ENCODE data around the gene QDPR.
A peak's percentile ranks its signal among the peaks of the same experiment; 100 is the strongest.

QDPR gene

DNA sequence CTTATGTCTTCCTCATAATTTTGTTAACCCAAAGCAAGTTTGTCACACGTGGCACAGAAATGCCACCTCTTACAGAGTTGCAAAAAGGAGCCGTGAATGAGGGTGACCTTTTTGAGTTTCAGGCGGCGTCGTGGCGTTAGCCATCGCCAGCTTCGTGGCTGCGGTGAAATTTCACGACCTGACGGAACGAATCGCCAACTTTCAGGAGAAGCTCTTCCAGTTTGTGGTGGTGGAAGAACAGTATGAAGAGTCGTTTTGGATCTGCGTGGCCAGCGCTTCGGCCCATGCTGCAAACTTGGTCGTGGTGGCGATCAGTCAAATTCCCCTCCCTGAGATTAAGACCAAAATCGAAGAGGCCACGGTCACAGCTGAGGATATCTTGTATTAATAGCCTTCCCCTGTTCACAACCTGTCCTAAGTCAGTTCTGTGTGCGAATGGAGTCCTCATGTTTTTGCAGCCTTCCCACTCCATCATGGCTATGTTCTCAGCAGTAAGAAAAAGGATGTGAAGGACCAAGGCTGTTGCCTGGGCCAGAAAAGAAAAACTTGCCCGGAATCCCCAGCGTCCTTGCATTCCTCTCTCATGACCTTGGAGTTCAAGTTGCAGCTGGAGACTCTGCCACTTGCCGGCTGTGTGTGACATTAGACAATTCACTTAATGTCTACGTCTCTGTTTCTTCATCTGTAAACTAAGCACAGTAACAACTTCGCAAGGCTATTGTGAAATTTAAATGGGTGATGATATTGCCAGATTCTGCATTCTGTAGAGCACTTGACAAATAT, 15.0 kb upstream of the QDPR start:
- no peak for DNase-seq

DNA sequence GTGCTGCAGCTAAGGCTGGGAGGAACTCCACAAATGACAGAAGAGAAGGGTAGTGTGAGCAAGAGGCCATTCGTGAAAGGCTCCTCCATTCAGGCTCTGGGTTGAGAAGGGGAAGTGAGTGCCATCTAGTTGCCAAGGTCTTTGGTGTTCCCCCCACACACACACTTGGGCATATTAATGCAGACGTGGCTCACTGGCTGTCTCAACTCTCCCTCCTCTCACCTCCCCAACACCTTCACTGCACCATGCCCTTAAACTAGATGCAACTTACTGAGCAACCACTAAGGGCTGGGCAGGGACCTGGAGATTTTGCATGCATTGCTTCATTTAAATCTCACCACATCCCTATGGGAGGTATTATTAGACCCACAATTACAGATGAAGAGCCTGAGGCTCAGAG, 11.8 kb upstream of the QDPR start:
- no peak for DNase-seq

DNA sequence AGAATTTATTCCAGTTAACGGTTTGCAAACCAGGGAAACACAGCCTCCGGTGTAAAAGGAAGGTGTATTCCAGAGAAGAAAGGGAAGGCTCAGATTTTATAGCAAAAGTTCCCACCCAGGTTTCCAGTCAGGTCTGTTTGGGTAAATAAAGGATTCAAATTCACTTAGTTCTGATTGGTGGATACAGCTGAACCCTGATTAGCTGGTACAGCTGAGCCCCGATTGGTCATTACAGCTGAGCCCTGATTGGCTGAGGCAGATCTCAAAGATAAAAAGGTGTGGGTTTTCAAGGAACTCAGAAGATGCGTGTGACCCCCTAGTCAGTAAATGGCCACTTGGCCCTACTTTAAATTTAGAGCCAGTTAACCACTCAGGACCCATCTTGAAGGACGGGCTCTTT, 9.7 kb upstream of the QDPR start:
- DNase-seq, result no peak

DNA sequence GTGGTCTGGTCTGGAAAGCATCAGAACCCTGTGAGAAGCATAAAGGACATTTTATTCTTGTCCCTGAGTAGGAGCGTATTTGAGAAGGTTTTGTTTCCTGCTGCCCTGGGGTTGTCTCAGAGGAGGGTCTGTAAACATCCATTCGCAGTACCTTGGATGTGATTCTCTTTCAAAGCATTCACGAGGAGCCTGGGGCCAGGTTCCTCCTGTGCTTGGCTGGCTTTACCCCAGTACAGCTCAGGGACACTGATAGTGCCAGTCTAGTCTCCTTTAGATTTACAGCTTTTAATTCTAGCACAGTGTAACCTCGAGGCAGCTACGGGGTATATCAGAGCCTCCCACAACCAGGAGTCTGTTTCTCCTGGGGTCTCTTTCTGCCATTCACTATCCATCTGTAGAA, 5.8 kb upstream of the QDPR start:
- DNase-seq, result no peak

DNA sequence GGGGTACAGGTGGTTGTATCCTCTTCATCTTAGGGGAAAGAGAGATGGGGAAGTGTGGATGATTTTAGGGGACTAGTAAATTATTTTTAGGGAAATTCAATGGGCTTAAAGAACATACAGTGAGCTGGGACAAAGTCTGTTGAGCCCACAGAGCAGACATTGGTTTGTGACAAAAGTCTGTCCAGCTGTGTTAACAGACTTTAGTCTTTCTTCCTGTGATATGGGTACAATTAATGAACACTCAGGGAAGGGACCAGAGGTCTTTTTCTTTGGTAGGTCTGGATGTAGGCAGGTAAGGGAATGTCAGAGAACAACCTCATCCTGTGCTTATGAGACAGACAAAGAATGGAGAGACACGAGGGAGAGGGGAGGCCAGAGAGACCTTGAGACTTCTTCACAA, 5.1 kb upstream of the QDPR start:
- DNase-seq, result no peak

DNA sequence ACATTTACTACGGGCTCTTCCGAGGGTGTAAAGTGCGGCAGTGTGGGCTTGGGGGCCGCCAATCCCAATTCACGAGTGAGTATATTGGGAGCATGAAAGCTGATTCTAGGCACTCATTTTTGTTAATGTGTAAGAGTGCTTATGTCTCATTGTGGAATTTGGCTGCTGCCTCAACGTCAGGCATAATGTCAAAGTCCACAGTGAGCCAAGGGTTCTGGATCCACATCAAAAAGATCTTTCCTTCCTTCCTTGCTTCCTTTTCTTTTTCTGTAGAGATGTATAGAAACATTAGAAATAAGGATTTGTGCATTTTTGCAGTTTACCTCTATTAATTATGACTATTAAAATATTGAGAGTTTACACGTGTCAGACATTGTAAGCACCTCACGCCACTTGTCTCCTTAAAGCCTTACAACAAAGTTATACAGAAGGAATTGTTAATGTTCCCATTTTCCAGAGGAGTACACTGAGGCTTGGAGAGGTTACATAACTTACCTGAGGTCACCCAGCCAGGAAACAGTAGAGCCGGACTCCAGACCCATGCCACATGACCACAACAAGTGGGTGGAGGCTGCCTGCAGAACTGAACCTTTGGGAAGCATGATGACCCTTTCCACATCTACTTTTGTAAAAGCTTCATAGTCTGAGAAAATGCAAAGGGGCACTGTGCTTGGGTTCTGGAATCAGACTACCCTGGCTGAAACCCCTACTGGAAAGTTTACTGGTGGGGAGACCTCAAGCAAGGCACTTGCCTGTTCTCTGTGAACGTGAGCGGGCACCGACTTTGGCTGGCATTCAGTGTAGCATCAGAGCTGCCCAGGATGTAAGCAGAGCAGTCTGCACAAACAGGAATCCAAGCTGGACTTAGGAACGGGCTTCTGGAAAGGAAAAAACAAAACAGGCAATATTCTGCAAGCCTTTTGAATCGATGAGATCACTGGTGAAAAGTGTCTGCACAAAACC, 3.8 kb upstream of the QDPR start:
- peak in 1 of 2 donors; percentile 13 for DNase-seq

DNA sequence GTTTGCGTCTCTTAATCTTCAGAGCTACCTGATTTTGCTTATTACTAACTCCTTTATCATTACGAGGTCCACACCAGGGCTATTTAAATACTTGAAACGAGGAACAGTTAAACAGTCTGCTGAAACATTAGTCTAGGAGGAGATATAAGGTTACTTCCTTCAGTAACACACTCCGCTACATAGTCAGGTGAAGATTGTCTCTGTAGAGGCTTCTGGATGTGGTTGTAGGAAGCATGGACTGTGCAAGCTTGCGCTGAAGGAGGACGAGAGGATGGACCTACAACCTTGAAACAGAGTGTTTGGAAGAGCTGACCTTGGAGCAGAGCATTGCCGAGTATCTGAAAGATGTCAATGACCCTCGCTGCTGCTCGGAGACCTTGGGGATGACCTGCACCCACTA, 3.0 kb upstream of the QDPR start, which contains the start of gene CLRN2:
Gene CLRN2 (plus strand): TSS at position 301 of the 400 bp plus-strand sequence. CDS start 102 bp downstream, outside the sequence.
- DNase-seq, result no peak

DNA sequence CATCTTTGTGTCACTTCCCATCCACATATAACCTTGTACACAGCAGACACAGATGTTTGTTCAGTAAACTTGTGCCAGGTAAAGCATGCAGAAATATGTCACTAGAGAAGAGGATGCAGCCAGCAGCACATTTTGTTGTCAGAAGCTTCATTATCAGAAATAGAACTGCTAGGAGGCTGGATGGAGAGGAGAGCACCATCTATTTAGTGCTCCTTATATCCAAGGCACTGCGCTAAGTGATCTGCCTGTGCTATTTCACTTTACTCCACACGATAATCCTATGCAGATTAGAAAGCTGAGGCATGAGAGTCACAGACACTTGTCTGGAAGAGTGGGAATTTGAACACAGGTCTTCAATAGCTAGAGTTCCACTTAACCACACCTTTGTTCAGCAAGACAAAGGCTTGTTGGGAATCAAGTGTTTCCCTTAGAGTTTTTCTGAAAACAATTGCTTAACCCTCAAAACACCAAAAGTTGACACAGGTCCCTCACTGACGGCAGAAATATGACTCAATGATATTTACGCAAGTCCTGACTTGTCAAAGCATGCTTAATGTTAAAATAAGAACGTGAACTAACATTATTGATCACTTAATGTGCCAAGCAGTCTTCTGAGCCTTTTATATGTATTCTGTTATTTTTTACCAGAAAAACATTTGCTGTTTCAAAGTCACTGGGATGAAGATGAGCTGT, 1.2 kb upstream of the QDPR start:
- DNase-seq, result peak in 1 of 2 donors; percentile 11

DNA sequence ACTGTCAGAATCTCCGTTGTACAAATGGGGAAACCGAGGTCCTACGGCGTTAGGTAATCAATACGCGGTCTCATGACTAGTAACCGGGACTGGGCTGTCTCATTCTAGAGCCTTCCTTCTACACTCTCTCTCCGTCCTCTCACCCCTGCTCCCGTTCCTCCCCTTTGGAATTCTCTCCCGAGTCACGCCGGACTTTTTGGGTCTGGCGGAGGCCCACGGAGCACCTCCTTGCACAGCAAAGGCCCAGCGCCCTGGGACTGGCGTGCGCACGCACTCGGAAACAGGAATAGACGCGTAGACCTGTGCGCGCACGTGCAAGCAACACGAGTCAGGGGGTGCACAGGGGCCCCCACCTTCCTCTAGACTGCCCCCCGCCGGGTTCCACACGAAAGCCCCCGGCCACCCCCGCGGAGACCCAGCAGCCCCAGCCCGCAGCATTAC, 361 bp downstream of the QDPR start:
- DNase-seq, result peak in 1 of 2 donors; percentile 75

DNA sequence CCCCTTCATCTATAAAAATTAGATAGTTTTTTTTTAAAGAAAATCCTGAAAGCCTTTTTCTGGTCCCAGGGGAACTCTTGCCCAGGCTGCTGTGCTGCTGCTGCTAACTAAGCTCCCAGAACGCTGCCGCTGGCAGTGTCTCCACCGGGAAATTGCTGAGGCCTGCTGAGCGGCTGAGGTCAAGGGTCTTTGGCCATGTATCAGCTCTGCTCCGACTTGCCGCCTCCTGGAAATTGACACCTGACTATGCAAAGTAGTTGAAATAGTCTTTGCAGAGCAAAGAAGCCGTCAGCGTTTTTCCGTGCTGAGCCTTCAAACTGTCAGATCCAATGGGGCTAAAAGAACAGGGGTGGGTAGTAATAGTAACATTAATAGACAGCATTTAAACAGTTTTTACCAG, 839 bp downstream of the QDPR start:
- DNase-seq, result peak; percentile 33 to 43

DNA sequence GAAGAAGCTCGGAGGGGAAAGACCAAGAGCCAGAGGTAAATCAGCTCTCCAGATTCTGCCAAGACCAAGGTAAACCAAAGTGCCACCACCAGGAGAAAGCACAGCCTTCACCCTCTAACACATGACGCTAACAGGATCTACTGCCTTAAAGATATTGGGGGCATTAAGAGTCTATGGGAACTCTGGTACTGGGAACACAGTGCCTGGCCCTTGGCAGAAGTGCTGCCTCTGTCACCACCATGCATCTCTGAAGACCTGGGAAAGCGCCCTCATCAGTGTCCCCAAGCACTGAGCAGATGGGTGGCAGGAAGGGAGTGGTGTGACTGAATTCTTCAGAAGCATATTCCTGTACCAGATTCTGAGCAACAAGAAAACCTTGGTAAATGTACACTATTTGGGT, 1.3 kb downstream of the QDPR start:
- no peak for DNase-seq

DNA sequence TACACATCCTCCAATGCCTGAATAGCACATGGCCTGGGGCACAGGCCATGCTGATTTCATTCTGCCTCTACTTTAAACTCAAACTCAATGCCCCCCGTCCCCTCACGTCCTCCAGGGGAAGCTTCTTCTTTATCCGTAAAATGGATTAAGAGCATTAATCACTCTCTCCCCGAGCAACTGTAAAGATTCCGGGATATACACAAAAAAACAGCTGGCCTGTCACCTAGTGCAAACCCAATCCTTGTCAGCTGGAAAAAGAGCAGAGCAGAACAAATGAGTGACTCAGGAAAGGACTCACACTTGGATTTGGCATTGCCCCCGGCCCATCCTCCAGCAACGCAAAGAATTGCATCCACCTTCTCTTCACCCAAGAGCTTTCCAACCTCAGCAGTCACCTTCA, 7.8 kb downstream of the QDPR start:
- no peak for DNase-seq

DNA sequence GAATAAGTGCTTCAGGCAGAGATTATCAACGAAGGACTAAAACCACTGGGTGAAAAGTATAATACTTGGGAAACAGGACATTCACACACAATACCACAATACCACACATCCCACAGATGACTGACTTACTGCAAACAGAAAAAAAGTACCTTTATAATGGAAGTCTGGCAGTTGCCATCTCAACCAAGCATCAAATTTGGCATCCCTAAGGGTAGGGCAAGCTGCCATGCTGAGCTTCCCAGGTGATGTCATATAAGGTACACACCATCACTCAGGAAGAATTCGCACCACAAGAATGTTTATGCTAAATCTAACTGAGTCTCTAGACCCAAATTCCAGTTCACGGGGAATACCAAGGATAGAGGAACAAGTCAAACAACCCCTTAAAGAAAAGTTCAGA, 9.1 kb downstream of the QDPR start:
- DNase-seq, result no peak

DNA sequence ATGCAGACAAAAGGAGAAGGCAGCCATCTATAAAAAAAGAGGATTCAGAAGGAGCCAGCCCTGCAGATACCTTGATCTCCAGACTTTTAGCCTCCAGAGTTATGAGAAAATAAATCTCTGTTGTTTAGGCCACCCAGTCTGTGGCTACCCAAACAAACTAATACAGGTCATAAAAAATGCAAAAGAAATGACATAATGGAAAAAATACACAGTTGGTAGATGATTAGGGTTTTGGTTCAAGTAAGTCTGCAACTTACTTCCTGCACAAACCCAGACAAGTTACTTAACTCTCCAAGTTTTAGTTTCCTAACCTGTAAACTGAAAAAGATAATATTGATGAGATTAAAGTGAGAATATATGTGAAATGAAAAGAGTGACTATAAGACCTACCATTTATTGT, 11.3 kb downstream of the QDPR start:
- DNase-seq, result no peak

DNA sequence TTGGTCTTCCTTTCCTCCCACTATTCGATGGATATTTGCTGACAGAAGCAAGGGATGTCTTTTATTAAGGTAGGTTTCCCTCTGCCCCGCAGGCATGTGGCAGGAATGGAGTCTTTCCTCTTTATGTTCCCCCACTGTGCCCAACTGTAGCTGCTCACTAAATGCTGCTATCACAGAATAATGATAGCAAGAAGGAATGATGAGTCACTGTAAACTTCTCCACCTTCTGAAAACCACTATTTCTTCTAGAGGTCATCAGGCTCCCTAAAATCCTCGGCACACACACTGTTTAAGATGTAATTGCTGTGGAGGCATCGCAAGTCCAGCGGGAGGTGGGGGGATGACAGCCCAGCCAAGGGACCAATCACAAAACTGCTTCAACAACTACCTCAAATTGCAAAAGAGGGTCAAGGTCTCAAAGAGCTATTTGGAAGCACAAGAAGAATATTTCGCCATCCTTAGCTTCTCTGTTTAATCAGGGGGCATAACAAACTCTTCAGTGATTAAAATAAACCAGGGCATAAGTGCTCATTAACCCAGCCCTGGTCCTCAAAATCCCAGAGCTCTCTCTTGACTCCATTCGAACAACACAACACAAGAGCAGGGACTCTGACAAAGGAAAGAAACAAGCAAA, 13.9 kb downstream of the QDPR start:
- DNase-seq, result no peak

DNA sequence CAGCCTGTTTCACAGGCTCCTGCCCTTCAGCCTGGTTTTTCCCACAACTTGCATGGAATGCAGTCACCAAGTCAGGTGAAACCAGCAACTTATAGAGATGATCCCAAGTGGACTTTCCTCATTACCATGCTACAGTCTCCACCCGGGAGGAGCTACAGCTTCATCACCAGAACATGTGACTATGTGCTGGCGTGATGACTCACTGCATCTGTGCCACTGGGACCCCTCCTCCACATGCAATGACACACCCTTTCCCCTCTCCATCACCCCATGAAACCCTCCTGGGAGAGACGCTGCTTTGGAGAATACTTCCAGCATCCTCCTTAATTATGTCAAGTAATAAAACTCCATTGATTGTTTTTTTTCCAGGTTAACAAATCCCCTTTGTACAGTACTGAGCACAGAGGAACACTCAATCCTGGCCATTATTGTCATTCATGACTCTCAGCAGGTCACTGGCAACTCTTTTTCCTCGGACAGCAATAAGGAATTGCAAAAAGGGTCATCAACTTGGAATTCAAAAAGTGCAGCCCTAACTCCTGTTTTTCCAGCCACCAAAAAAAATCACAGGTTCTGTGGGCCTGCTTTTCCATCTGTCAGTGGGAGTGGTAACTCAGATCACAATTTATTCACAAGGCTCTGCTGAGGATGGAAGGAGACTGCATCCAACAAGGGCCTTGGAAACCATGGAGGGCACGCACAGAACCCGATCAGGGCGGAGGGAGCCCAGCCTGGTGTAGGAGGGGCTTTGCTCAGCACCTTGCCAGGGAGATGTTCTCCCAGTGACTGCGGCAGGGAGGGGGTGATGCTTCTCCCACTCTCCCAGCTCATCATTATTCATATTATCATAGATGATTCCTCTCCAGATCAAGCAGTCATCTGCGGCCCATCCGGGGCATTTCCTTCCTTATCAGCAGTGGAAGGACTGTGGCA, 17.4 kb downstream of the QDPR start:
- no peak for DNase-seq

DNA sequence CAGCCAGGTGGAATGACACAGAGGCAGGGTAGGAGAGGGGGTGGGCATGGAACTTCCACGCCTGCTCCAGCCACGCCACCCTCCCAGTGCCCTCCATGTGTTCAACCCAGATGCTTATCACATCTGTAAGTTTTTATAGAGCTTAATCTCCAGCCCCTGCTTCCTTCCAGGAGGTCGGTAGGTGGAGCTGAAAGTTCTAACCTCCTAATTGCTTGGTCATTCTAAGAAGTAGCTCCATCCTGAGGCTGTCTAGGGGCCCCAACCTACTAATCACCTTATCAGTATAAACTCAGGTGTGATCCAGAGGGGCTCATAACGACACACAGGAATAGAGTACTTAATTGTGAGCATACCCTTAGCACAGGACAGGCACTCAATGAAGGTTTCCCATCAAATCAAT, 18.3 kb downstream of the QDPR start:
- no peak for DNase-seq

DNA sequence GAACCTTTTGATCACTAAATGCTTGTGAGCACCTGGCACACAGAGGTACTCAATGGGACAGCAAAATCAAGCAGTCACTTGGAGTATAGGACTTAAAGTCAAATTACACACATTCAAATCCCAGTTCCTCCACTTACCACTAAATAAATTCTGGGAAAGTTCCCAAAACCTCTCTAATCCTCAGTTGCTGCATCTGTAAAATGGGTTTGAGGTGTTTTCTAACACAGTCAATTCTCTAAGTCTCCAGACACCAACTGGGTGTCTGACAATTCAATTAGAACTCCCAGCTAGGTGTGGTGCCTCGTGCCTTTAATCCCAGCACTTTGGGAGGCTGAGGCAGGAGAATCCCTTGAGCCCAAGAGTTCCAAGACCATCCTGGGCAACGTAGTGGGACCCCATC, 19.0 kb downstream of the QDPR start:
- no peak for DNase-seq

DNA sequence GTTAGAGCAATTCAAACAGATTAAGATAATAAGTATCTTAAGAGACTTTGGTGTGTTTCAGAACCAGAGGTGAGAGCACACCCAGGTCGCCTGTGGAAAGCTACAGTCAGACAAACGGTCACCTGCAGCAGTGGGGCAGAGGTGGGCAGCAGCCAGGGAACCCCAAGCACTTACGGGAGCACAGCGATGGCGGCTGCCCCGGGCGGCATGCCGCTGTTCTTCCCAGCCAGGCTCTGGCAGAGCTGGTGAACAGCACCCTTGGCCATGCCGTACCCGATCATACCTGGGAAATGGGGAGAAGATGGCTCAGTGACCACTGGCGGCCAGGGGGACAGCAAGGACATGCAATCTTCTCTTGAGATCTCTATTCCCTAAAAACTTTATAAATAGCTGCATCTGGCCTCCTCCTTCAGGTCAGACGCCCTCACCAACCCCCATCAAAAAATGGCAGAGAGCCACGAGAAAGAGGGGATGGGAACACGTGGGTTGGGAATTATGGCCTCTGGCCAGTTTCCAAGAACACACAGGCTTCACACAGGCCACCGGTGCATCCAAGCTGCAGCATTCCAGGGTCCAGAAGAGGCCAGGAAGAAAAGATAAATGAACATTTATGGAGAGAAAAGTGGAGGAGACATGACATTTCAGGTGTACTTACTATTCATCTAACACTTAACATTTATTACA, 19.7 kb downstream of the QDPR start:
- DNase-seq, result no peak

DNA sequence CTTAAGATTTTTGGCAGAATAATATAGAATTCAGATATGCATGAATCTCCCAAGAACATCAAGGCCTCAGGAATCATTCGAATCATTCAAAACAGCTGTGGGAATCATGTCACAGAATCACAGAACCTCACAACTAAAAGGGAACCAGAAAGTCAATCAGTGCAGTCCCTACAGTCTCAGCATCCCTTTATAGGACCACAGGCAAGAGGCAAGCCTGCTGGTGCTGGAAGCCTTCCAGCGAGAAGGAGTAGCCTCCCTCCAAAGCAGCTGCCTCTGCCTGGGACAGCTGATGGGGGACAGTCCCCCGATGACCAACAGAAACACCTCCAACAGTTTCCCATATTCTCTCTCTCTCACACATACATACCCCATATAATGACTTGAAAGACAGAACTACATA, 20.7 kb downstream of the QDPR start:
- DNase-seq, result no peak

DNA sequence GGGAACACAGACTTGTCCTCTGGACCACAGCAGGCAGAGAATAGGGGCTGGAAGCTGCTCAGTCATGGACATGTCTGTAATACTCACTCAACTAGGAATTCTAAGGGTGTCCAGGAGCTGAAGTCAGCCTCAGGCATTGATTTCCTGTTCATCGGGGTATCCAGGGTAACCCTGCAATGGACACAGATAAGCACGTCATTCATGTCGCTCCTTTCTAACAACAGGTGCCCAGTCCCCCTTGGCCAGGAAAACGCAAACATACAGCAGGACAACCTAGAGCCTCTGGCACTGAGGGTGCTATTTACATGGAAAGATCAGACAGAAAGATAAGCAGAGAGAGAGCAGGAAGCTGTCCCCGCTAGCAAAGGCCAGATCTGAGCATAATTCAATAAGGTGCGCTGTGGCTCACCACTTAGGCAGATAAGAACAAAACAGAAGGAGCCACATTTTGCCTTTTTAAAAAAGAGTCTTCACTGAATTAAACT, 21.3 kb downstream of the QDPR start:
- no peak for DNase-seq
